ENCODE data around the gene ACAP2.

Gene ACAP2

GRCh38 chr3:195440379-195440778 lies 2.4 kb downstream of the ACAP2 start:
- no peaks in the 10 kb centered on the region for H3K36me3 ChIP-seq (ENCODE audit: control insufficient read depth in 1 of 2, insufficient read depth in 2 of 2, low read length in 2 of 2)
- peaks cover 7% of the 10 kb centered on the region for H3K79me1 ChIP-seq (ENCODE audit: low read length)
- H2AFZ ChIP-seq (ENCODE audit: insufficient read depth, low read length, poor library complexity) = no peak overlapping the region
- H3K4ac ChIP-seq (ENCODE audit: low read depth, low read length) = no peak overlapping the region
- no peak overlapping the region for H3K27ac ChIP-seq (ENCODE audit: low read depth, low read length)
- H2BK120ac ChIP-seq (ENCODE audit: insufficient read depth, low read length, poor library complexity) = no peak overlapping the region
- no peak overlapping the region for H3K14ac ChIP-seq (ENCODE audit: low read length)
- no peak overlapping the region for H2BK5ac ChIP-seq (ENCODE audit: low read depth, low read length, poor library complexity)
- H3K4me1 ChIP-seq (ENCODE audit: control insufficient read depth in 1 of 2, insufficient read depth in 2 of 2, low read length in 2 of 2) = peaks cover 3% of the 10 kb centered on the region in 2 experiments
- no CpG with 5 or more reads among the region's 1 CpG for WGBS (ENCODE audit: extremely low coverage, insufficient coverage, insufficient read length)
- H3K9ac ChIP-seq (ENCODE audit: low read length) = no peak overlapping the region
- H3K79me2 ChIP-seq (ENCODE audit: control insufficient read depth, insufficient read depth, low read length, poor library complexity) = peaks cover 14% of the 10 kb centered on the region
- no peak overlapping the region for H3K23ac ChIP-seq (ENCODE audit: low read length)
- H3K9me3 ChIP-seq (ENCODE audit: insufficient read depth, low read depth, low read length) = no peaks in the 10 kb centered on the region
- no peak overlapping the region for H3K4me2 ChIP-seq (ENCODE audit: low read length)
- H3K27me3 ChIP-seq (ENCODE audit: insufficient read depth, low read length) = no peaks in the 10 kb centered on the region
- H2AK5ac ChIP-seq (ENCODE audit: low read length) = no peak overlapping the region
- H4K12ac ChIP-seq (ENCODE audit: low read depth, low read length) = no peak overlapping the region
- H3K4me3 ChIP-seq (ENCODE audit: low read depth, low read length) = no peak overlapping the region
- H3K18ac ChIP-seq (ENCODE audit: low read length) = no peak overlapping the region
- DNase-seq = no peak
- H2BK12ac ChIP-seq (ENCODE audit: low read length) = no peak overlapping the region
- H4K91ac ChIP-seq (ENCODE audit: low read depth, low read length) = no peak overlapping the region
- no peak overlapping the region for H4K8ac ChIP-seq (ENCODE audit: low read depth, low read length)

- peaks cover 5% of the 10 kb centered on the region for H3K79me1 ChIP-seq (ENCODE audit: low read length)
- H3K27me3 ChIP-seq (ENCODE audit: insufficient read depth, low read length) = no peaks in the 10 kb centered on the region
- H4K8ac ChIP-seq (ENCODE audit: low read depth, low read length) = no peak overlapping the region
- peak in 1 of 2 donors; percentile 13 for DNase-seq
- no peak overlapping the region for H2BK12ac ChIP-seq (ENCODE audit: low read length)
- no peak overlapping the region for H3K23ac ChIP-seq (ENCODE audit: low read length)
- H3K36me3 ChIP-seq (ENCODE audit: control insufficient read depth in 1 of 2, insufficient read depth in 2 of 2, low read length in 2 of 2) = no peaks in the 10 kb centered on the region
- no peak overlapping the region for H3K4ac ChIP-seq (ENCODE audit: low read depth, low read length)
- H2BK120ac ChIP-seq (ENCODE audit: insufficient read depth, low read length, poor library complexity) = no peak overlapping the region
- no peak overlapping the region for H3K4me2 ChIP-seq (ENCODE audit: low read length)
- H2AK5ac ChIP-seq (ENCODE audit: low read length) = no peak overlapping the region
- no peak overlapping the region for H3K18ac ChIP-seq (ENCODE audit: low read length)
- H2BK5ac ChIP-seq (ENCODE audit: low read depth, low read length, poor library complexity) = no peak overlapping the region
- H2AFZ ChIP-seq (ENCODE audit: insufficient read depth, low read length, poor library complexity) = no peak overlapping the region
- no peak overlapping the region for H3K4me3 ChIP-seq (ENCODE audit: low read depth, low read length)
- H3K4me1 ChIP-seq (ENCODE audit: control insufficient read depth in 1 of 2, insufficient read depth in 2 of 2, low read length in 2 of 2) = no peaks in the 10 kb centered on the region
- no peak overlapping the region for H4K91ac ChIP-seq (ENCODE audit: low read depth, low read length)
- peaks cover 14% of the 10 kb centered on the region for H3K79me2 ChIP-seq (ENCODE audit: control insufficient read depth, insufficient read depth, low read length, poor library complexity)
- WGBS (ENCODE audit: extremely low coverage, insufficient coverage, insufficient read length) = no CpG with 5 or more reads among the region's 2 CpGs
- no peak overlapping the region for H3K9ac ChIP-seq (ENCODE audit: low read length)
- no peak overlapping the region for H4K12ac ChIP-seq (ENCODE audit: low read depth, low read length)
- H3K9me3 ChIP-seq (ENCODE audit: insufficient read depth, low read depth, low read length) = no peaks in the 10 kb centered on the region
- no peak overlapping the region for H3K27ac ChIP-seq (ENCODE audit: low read depth, low read length)
- no peak overlapping the region for H3K14ac ChIP-seq (ENCODE audit: low read length)
These were observed 4.4 kb downstream of the ACAP2 start for GRCh38 chr3:195438371-195438770.

- Histone ChIP-seq H3K4me2 (ENCODE audit: low read length) (no peak overlapping the region), H2BK120ac (ENCODE audit: insufficient read depth, low read length, poor library complexity) (no peak overlapping the region), H4K8ac (ENCODE audit: low read depth, low read length) (no peak overlapping the region), H3K4me1 (ENCODE audit: control insufficient read depth in 1 of 2, insufficient read depth in 2 of 2, low read length in 2 of 2) (no peaks in the 10 kb centered on the region), H3K36me3 (ENCODE audit: control insufficient read depth in 1 of 2, insufficient read depth in 2 of 2, low read length in 2 of 2) (no peaks in the 10 kb centered on the region), H3K27ac (ENCODE audit: low read depth, low read length) (no peak overlapping the region), H3K4me3 (ENCODE audit: low read depth, low read length) (no peak overlapping the region), H3K79me1 (ENCODE audit: low read length) (no peaks in the 10 kb centered on the region), H3K14ac (ENCODE audit: low read length) (no peak overlapping the region), H2BK5ac (ENCODE audit: low read depth, low read length, poor library complexity) (no peak overlapping the region), H3K9me3 (ENCODE audit: insufficient read depth, low read depth, low read length) (no peaks in the 10 kb centered on the region), H3K27me3 (ENCODE audit: insufficient read depth, low read length) (no peaks in the 10 kb centered on the region), H3K4ac (ENCODE audit: low read depth, low read length) (no peak overlapping the region), H2AFZ (ENCODE audit: insufficient read depth, low read length, poor library complexity) (no peak overlapping the region), H3K9ac (ENCODE audit: low read length) (no peak overlapping the region), H2BK12ac (ENCODE audit: low read length) (no peak overlapping the region), H4K91ac (ENCODE audit: low read depth, low read length) (no peak overlapping the region), H3K79me2 (ENCODE audit: control insufficient read depth, insufficient read depth, low read length, poor library complexity) (peaks cover 2% of the 10 kb centered on the region), H4K12ac (ENCODE audit: low read depth, low read length) (no peak overlapping the region), H3K18ac (ENCODE audit: low read length) (no peak overlapping the region), H3K23ac (ENCODE audit: low read length) (no peak overlapping the region), H2AK5ac (ENCODE audit: low read length) (no peak overlapping the region)
- no CpG with 5 or more reads among the region's 3 CpGs for WGBS (ENCODE audit: extremely low coverage, insufficient coverage, insufficient read length)
- DNase-seq = no peak
These were observed 17.0 kb downstream of the ACAP2 start for GRCh38 chr3:195425849-195426248.

GRCh38 chr3:195423818-195424217 lies 19.0 kb downstream of the ACAP2 start:
- Histone ChIP-seq H3K27ac (ENCODE audit: low read depth, low read length) (no peak overlapping the region), H2BK12ac (ENCODE audit: low read length) (no peak overlapping the region), H3K79me2 (ENCODE audit: control insufficient read depth, insufficient read depth, low read length, poor library complexity) (peaks cover 2% of the 10 kb centered on the region), H3K14ac (ENCODE audit: low read length) (no peak overlapping the region), H4K12ac (ENCODE audit: low read depth, low read length) (no peak overlapping the region), H3K4me1 (ENCODE audit: control insufficient read depth in 1 of 2, insufficient read depth in 2 of 2, low read length in 2 of 2) (no peaks in the 10 kb centered on the region), H3K4ac (ENCODE audit: low read depth, low read length) (no peak overlapping the region), H4K8ac (ENCODE audit: low read depth, low read length) (no peak overlapping the region), H3K9ac (ENCODE audit: low read length) (no peak overlapping the region), H3K4me2 (ENCODE audit: low read length) (no peak overlapping the region), H3K18ac (ENCODE audit: low read length) (no peak overlapping the region), H3K23ac (ENCODE audit: low read length) (no peak overlapping the region), H4K91ac (ENCODE audit: low read depth, low read length) (no peak overlapping the region), H3K79me1 (ENCODE audit: low read length) (no peaks in the 10 kb centered on the region), H3K27me3 (ENCODE audit: insufficient read depth, low read length) (no peaks in the 10 kb centered on the region), H3K4me3 (ENCODE audit: low read depth, low read length) (no peak overlapping the region), H2AFZ (ENCODE audit: insufficient read depth, low read length, poor library complexity) (no peak overlapping the region), H3K36me3 (ENCODE audit: control insufficient read depth in 1 of 2, insufficient read depth in 2 of 2, low read length in 2 of 2) (no peaks in the 10 kb centered on the region), H2AK5ac (ENCODE audit: low read length) (no peak overlapping the region), H2BK5ac (ENCODE audit: low read depth, low read length, poor library complexity) (no peak overlapping the region), H3K9me3 (ENCODE audit: insufficient read depth, low read depth, low read length) (no peaks in the 10 kb centered on the region), H2BK120ac (ENCODE audit: insufficient read depth, low read length, poor library complexity) (no peak overlapping the region)
- WGBS (ENCODE audit: extremely low coverage, insufficient coverage, insufficient read length) = no CpG with 5 or more reads among the region's 2 CpGs
- DNase-seq = no peak
